Measurements from ENCODE around the gene TMEM132C. TPM values are rescaled to one million over a fixed set of nuclear protein-coding genes. Genes with fewer than 3 reads are reported as not detected.

Gene TMEM132C
- polyA plus RNA-seq, 1 experiment, result not detected

- peaks cover 35% of the 10 kb centered on the region for H3K9me3 ChIP-seq (ENCODE audit: control insufficient read depth, insufficient read depth, low read length)
- TF ChIP-seq CTCF (IDR thresholded peaks at IDR 0.05; ENCODE audit: low read depth, low read length), result no peak
- ChIA-PET POLR2A (no interaction called here), CTCF (no interaction called here)
- no peak overlapping the region for H3K27ac ChIP-seq (ENCODE audit: low read depth, low read length)
- H3K4me3 ChIP-seq (ENCODE audit: low read depth, low read length), result no peak overlapping the region
- H3K27me3 ChIP-seq (ENCODE audit: control insufficient read depth, insufficient read depth, low read length), result no peaks in the 10 kb centered on the region
- no peak for DNase-seq (ENCODE audit: low read depth, low spot score)
Observed at GRCh38 chr12:128266541-128267130, 334 bp upstream of the TMEM132C start.

GRCh38 chr12:128267651-128268378, 845 bp downstream of the TMEM132C start:
- H3K27ac ChIP-seq (ENCODE audit: low read depth, low read length), result no peak overlapping the region
- no peak for DNase-seq (ENCODE audit: low read depth, low spot score)
- CTCF ChIA-PET, result no interaction called here
- no peak for TF ChIP-seq CTCF (IDR thresholded peaks at IDR 0.05; ENCODE audit: low read depth, low read length)
- POLR2A ChIA-PET, result no interaction called here
- no peaks in the 10 kb centered on the region for H3K27me3 ChIP-seq (ENCODE audit: control insufficient read depth, insufficient read depth, low read length)
- H3K9me3 ChIP-seq (ENCODE audit: control insufficient read depth, insufficient read depth, low read length), result peaks cover 32% of the 10 kb centered on the region
- H3K4me3 ChIP-seq (ENCODE audit: low read depth, low read length), result no peak overlapping the region

- Histone ChIP-seq H3K27ac (ENCODE audit: low read depth, low read length) (no peak overlapping the region), H3K4me3 (ENCODE audit: low read depth, low read length) (no peak overlapping the region), H3K27me3 (ENCODE audit: control insufficient read depth, insufficient read depth, low read length) (no peaks in the 10 kb centered on the region), H3K9me3 (ENCODE audit: control insufficient read depth, insufficient read depth, low read length) (peaks cover 29% of the 10 kb centered on the region)
- ChIA-PET POLR2A (no interaction called here), CTCF (no interaction called here)
- no peak for DNase-seq (ENCODE audit: low read depth, low spot score)
- no peak for TF ChIP-seq CTCF (IDR thresholded peaks at IDR 0.05; ENCODE audit: low read depth, low read length)
Observed at GRCh38 chr12:128268379-128268995, 1.5 kb downstream of the TMEM132C start.

GRCh38 chr12:128269181-128269591, 2.2 kb downstream of the TMEM132C start:
- peaks cover 29% of the 10 kb centered on the region for H3K9me3 ChIP-seq (ENCODE audit: control insufficient read depth, insufficient read depth, low read length)
- ChIA-PET CTCF (no interaction called here), POLR2A (no interaction called here)
- TF ChIP-seq CTCF (IDR thresholded peaks at IDR 0.05; ENCODE audit: low read depth, low read length), result no peak
- H3K4me3 ChIP-seq (ENCODE audit: low read depth, low read length), result no peak overlapping the region
- no peak for DNase-seq (ENCODE audit: low read depth, low spot score)
- no peaks in the 10 kb centered on the region for H3K27me3 ChIP-seq (ENCODE audit: control insufficient read depth, insufficient read depth, low read length)
- H3K27ac ChIP-seq (ENCODE audit: low read depth, low read length), result no peak overlapping the region

- CTCF ChIA-PET, result no interaction called here
- DNase-seq (ENCODE audit: low read depth, low spot score), result no peak
- Histone ChIP-seq H3K4me3 (ENCODE audit: low read depth, low read length) (no peak overlapping the region), H3K27me3 (ENCODE audit: control insufficient read depth, insufficient read depth, low read length) (no peaks in the 10 kb centered on the region), H3K9me3 (ENCODE audit: control insufficient read depth, insufficient read depth, low read length) (peaks cover 17% of the 10 kb centered on the region), H3K27ac (ENCODE audit: low read depth, low read length) (no peak overlapping the region)
- POLR2A ChIA-PET, result no interaction called here
- TF ChIP-seq CTCF (IDR thresholded peaks at IDR 0.05; ENCODE audit: low read depth, low read length), result no peak
Observed at GRCh38 chr12:128276471-128276870, 9.5 kb downstream of the TMEM132C start.

Data from AG04450 (cell line).